Smooth muscle cell (in vitro differentiated cells): ENCODE data around the gene MSI1. TPM values are rescaled to one million over a fixed set of nuclear protein-coding genes. Genes with fewer than 3 reads are reported as not detected.

Experiments used
- DNase-seq: peaks from one replicate; lab custom pipeline; 2025; ENCODE audit not compliant: unreplicated experiment; lab: John Stamatoyannopoulos, UW
- H2AFZ ChIP-seq: fragments of 200-600 bp; sonication (generic); 2 replicates; pipeline ENCODE4 v1.6.0; 2016; ENCODE audit warnings: antibody characterized with exemption, low read depth, mild to moderate bottlenecking
- H3F3A ChIP-seq: fragments of 200-600 bp; sonication (generic); 2 replicates; pipeline ENCODE4 v1.6.0; 2017; ENCODE audit warnings: antibody characterized with exemption, low read depth
- H3K27ac ChIP-seq: fragments of 200-600 bp; sonication (generic); 2 replicates; pipeline ENCODE4 v1.5.1; 2016; ENCODE audit warnings: low read depth, mild to moderate bottlenecking
- H3K27me3 ChIP-seq: fragments of 200-600 bp; sonication (generic); 2 replicates; pipeline ENCODE4 v1.6.1; 2016; ENCODE audit warnings: low read depth, mild to moderate bottlenecking
- H3K36me3 ChIP-seq: fragments of 200-600 bp; sonication (generic); 2 replicates; pipeline ENCODE4 v1.5.1; 2016; ENCODE audit warnings: low read depth
- H3K4me1 ChIP-seq: fragments of 200-600 bp; sonication (generic); 2 replicates; pipeline ENCODE4 v1.5.1; 2016; ENCODE audit warnings: low read depth
- H3K4me2 ChIP-seq: fragments of 200-600 bp; sonication (generic); 2 replicates; pipeline ENCODE4 v1.6.0; 2016; ENCODE audit warnings: mild to moderate bottlenecking
- H3K4me3 ChIP-seq: fragments of 200-600 bp; sonication (generic); 2 replicates; pipeline ENCODE4 v1.5.1; 2016; ENCODE audit warnings: mild to moderate bottlenecking
- H3K79me2 ChIP-seq: fragments of 200-600 bp; sonication (generic); 2 replicates; pipeline ENCODE4 v1.6.0; 2016; ENCODE audit warnings: low read depth, mild to moderate bottlenecking
- H3K9ac ChIP-seq: fragments of 200-600 bp; sonication (generic); 2 replicates; pipeline ENCODE4 v1.6.0; 2016; ENCODE audit warnings: low read depth
- H3K9me3 ChIP-seq: fragments of 200-600 bp; sonication (generic); replicated peaks from 2 replicates; pipeline ENCODE4 v1.5.1; 2016; ENCODE audit warnings: low read depth
- H4K20me1 ChIP-seq: fragments of 200-600 bp; sonication (generic); 2 replicates; pipeline ENCODE4 v1.6.0; 2016; ENCODE audit warnings: low read depth
- CTCF ChIP-seq: fragments of 200-600 bp; sonication (generic); IDR thresholded peaks from 2 replicates; pipeline ENCODE4 v1.5.1; 2017; ENCODE audit warnings: borderline replicate concordance, mild to moderate bottlenecking, antibody characterized with exemption; ENCODE audit not compliant: insufficient read depth, poor library complexity, severe bottlenecking
- WGBS: methylation state at CpG from one replicate; pipeline ENCODE4 v1.1.7; 2016; ENCODE audit warnings: low lambda C conversion rate; 5-methylcytosine and 5-hydroxymethylcytosine counted together
- polyA plus RNA-seq: library from polyadenylated mRNA; unstranded; fragments of >200 nt; fragmentation: Nextera tagmentation; extraction: Ambion mirVana; gene quantifications from 2 replicates; pipeline ENCODE4 v1.2.1, GENCODE V29; 2016
- total RNA-seq: library from RNA; depleted of rRNA; stranded (reverse); fragments of >200 nt; gene quantifications from 2 replicates; pipeline ENCODE4 v1.2.3, GENCODE V29; 2014

MSI1 gene
- total and polyA plus RNA-seq, 2 experiments from 2014 or later: 1.3 to 6.8 TPM

DNA sequence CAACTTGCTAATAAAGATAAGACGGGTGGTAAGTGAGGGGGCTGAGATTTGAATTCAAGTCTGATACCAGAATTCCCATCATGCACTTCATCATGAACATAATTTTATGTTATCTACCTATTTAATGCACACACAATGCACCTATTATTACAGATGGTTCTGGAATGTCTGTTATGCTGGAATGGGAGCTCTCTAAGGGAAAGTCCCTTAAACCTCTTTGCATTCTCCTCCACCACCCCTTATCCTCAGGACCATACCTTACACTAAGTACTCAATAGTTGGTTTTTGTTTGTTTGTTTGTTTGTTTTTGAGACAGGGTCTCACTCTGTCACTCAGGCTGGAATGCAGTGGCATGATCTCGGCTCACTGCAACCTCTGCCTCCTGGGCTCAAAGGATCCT is 7.0 kb upstream of the MSI1 start:
- 59% methylated on average over 2 of the region's 2 CpGs for WGBS
- Histone ChIP-seq H3K9ac (no peak overlapping the region), H3F3A (no peaks in the 10 kb centered on the region), H3K4me2 (no peak overlapping the region), H3K27ac (no peak overlapping the region), H2AFZ (no peak overlapping the region), H3K4me3 (no peak overlapping the region), H4K20me1 (no peaks in the 10 kb centered on the region), H3K79me2 (no peaks in the 10 kb centered on the region), H3K36me3 (no peaks in the 10 kb centered on the region), H3K9me3 (no peaks in the 10 kb centered on the region), H3K27me3 (peaks cover 20% of the 10 kb centered on the region), H3K4me1 (no peaks in the 10 kb centered on the region)
- no peak for TF ChIP-seq CTCF
- DNase-seq: no peak

- Histone ChIP-seq H3K4me3 (no peak overlapping the region), H3K27me3 (peaks cover 38% of the 10 kb centered on the region), H3K9me3 (no peaks in the 10 kb centered on the region), H3K4me1 (no peaks in the 10 kb centered on the region), H2AFZ (no peak overlapping the region), H3K9ac (no peak overlapping the region), H4K20me1 (no peaks in the 10 kb centered on the region), H3F3A (no peaks in the 10 kb centered on the region), H3K27ac (no peak overlapping the region), H3K4me2 (no peak overlapping the region), H3K79me2 (no peaks in the 10 kb centered on the region), H3K36me3 (no peaks in the 10 kb centered on the region)
- no peak for DNase-seq
- no peak for TF ChIP-seq CTCF
- 95% methylated on average over 8 of the region's 8 CpGs for WGBS
These were observed 4.7 kb upstream of the MSI1 start for GRCh38 chr12:120373683-120374082.

DNA sequence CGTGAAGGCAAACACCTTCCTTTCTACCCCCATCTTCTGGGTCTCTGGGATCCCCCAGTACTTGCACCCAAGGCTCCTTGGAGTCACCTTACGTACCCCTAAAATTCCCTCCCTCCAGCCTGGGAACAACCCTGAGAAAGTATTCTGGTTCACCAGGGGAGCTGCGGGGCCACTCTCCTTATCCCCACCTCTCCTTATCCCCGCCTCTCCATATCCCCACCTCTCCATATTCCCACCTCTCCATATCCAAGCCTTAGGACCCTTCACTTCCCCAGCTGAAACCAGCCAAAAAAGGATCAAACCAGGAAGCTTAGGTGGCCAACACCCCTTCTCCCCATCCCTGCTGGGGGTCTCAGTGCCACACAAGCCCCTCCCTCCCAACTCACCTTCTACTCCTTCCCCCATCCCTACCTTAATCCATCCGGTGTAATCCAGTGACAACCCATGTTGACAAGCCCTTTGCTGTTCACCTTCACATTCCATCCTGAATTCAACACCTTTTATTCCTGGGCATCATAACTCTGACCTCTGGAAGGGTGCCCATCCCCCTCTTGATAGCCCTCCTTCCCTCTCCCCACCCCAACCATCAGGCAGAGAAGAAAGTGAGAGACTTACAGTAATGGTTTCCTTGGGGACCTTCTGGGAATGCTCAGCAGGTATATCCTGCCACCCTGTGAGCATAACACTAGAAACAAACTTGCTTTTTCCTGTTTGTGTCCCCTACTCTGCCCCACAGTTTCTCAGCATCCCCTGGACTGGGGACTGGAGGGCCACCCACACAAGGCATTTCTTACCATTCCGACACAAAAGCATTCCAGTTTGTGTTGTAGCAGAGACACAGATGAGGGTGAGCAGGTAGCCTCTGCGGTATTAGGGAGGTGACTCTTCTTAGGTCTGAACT is 1.6 kb upstream of the MSI1 start:
- H3K4me3 ChIP-seq: no peak overlapping the region
- WGBS: 33% methylated on average over 7 of the region's 7 CpGs

More for the DNA sequence above, 1.6 kb upstream of the MSI1 start:
- no peak for DNase-seq
- Histone ChIP-seq H3K4me1 (peaks cover 7% of the 10 kb centered on the region), H3K9ac (no peak overlapping the region), H3K9me3 (no peaks in the 10 kb centered on the region), H3K79me2 (no peaks in the 10 kb centered on the region), H3K36me3 (no peaks in the 10 kb centered on the region), H3K27me3 (peaks cover 38% of the 10 kb centered on the region), H3F3A (no peaks in the 10 kb centered on the region), H3K27ac (no peak overlapping the region), H2AFZ (no peak overlapping the region), H4K20me1 (no peaks in the 10 kb centered on the region), H3K4me2 (no peak overlapping the region)
- no peak for TF ChIP-seq CTCF
